ENCODE data around the gene CMTM6. TPM values are rescaled to one million over a fixed set of nuclear protein-coding genes. Genes with fewer than 3 reads are reported as not detected.
A peak's percentile ranks its signal among the peaks of the same experiment; 100 is the strongest.
"Not testable (repeated sequence)": the region's sequence is repeated elsewhere in the genome, so short reads cannot be mapped to it uniquely, and the experiment has no call there.

Gene CMTM6
- total and polyA plus RNA-seq, 4 donors: 19.0 to 32.1 (median 25.9) TPM

- Histone ChIP-seq H3K27me3 (ENCODE audit: control insufficient read depth in 1 of 2, insufficient read depth in 2 of 2, low read length in 1 of 2) (no peaks in the 10 kb centered on the region), H3K9me3 (ENCODE audit: control insufficient read depth, low read length) (no peaks in the 10 kb centered on the region), H3K36me3 (ENCODE audit: control insufficient read depth in 1 of 2, insufficient read depth in 2 of 2, low read length in 1 of 2) (no peaks in the 10 kb centered on the region), H3K4me1 (ENCODE audit: control insufficient read depth in 1 of 2, insufficient read depth in 2 of 2, low read length in 2 of 2) (no peaks in the 10 kb centered on the region), H3K27ac (ENCODE audit: low read depth in 1 of 2, low read length in 2 of 2) (no peak overlapping the region), H3K4me3 (ENCODE audit: low read length in 2 of 2) (no peak overlapping the region)
- WGBS, 2 donors: 96 to 97% methylated on average over 3 of the region's 3 CpGs
- intact Hi-C loops (cut with DNase I): no loop called here
- DNase-seq (no peak), ATAC-seq (ENCODE audit: low FRiP score) (no peak)
Observed at GRCh38 chr3:32481791-32482631, 20.6 kb downstream of the CMTM6 start.

DNA sequence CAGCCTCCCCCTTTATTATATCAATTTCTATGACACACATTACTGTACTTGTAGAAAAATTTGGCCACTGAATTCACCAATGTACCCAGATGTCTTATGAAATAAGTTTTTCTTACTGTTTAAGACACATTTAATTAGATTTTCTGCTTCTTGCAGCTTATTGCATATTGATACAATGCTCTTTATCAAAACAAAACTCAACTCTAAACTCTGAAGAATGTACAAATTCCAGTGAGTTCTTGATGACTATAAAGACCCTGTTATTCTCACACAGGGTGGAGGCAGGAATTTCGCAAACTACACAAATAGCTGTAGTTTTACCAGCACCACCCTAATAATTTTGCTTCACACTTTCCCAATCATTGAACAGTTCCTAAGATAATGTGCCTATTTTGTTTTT is 22.0 kb downstream of the CMTM6 start:
- Histone ChIP-seq H3K36me3 (ENCODE audit: control insufficient read depth in 1 of 2, insufficient read depth in 2 of 2, low read length in 1 of 2) (no peaks in the 10 kb centered on the region), H3K9me3 (ENCODE audit: control insufficient read depth, low read length) (no peaks in the 10 kb centered on the region), H3K27ac (ENCODE audit: low read depth in 1 of 2, low read length in 2 of 2) (no peak overlapping the region), H3K4me3 (ENCODE audit: low read length in 2 of 2) (no peak overlapping the region), H3K4me1 (ENCODE audit: control insufficient read depth in 1 of 2, insufficient read depth in 2 of 2, low read length in 2 of 2) (no peaks in the 10 kb centered on the region), H3K27me3 (ENCODE audit: control insufficient read depth in 1 of 2, insufficient read depth in 2 of 2, low read length in 1 of 2) (no peaks in the 10 kb centered on the region)
- no peak for DNase-seq
- ATAC-seq (ENCODE audit: low FRiP score): no peak
- WGBS, 2 donors: 96 to 97% methylated on average over 1 of the region's 1 CpG
- intact Hi-C loops (cut with DNase I): no loop called here

GRCh38 chr3:32474201-32474600 is 28.5 kb downstream of the CMTM6 start:
- H3K27me3 ChIP-seq (ENCODE audit: control insufficient read depth in 1 of 2, insufficient read depth in 2 of 2, low read length in 1 of 2): no peaks in the 10 kb centered on the region
- no peak for ATAC-seq (ENCODE audit: low FRiP score)
- WGBS, 2 donors: 96 to 100% methylated on average over 2 of the region's 2 CpGs
- intact Hi-C loops (cut with DNase I): loop anchor here in 1 of 2 donors (5.0 kb wide), 1 partner anchor 97 kb away; no protein-coding TSS in a partner anchor
- no peaks in the 10 kb centered on the region for H3K9me3 ChIP-seq (ENCODE audit: control insufficient read depth, low read length)
- H3K4me3 ChIP-seq (ENCODE audit: low read length in 2 of 2): no peak overlapping the region
- no peaks in the 10 kb centered on the region for H3K36me3 ChIP-seq (ENCODE audit: control insufficient read depth in 1 of 2, insufficient read depth in 2 of 2, low read length in 1 of 2)
- DNase-seq: no peak
- H3K4me1 ChIP-seq (ENCODE audit: control insufficient read depth in 1 of 2, insufficient read depth in 2 of 2, low read length in 2 of 2): no peaks in the 10 kb centered on the region
- H3K27ac ChIP-seq (ENCODE audit: low read depth in 1 of 2, low read length in 2 of 2): no peak overlapping the region

GRCh38 chr3:32472151-32472550 is 30.5 kb downstream of the CMTM6 start:
- intact Hi-C loops (cut with DNase I): loop anchor here in 1 of 2 donors (5.0 kb wide), 1 partner anchor 95 kb away; no protein-coding TSS in a partner anchor
- not testable (repeated sequence) for H3K4me1 ChIP-seq (ENCODE audit: control insufficient read depth in 1 of 2, insufficient read depth in 2 of 2, low read length in 2 of 2); H3K9me3 ChIP-seq (ENCODE audit: control insufficient read depth, low read length); H3K36me3 ChIP-seq (ENCODE audit: control insufficient read depth in 1 of 2, insufficient read depth in 2 of 2, low read length in 1 of 2); ATAC-seq (ENCODE audit: low FRiP score); H3K27ac ChIP-seq (ENCODE audit: low read depth in 1 of 2, low read length in 2 of 2); H3K27me3 ChIP-seq (ENCODE audit: control insufficient read depth in 1 of 2, insufficient read depth in 2 of 2, low read length in 1 of 2); H3K4me3 ChIP-seq (ENCODE audit: low read length in 2 of 2); DNase-seq
- WGBS, 2 donors: 92 to 94% methylated on average over 12 of the region's 12 CpGs

GRCh38 chr3:32471246-32471645 is 31.4 kb downstream of the CMTM6 start:
- no peak for ATAC-seq (ENCODE audit: low FRiP score)
- Histone ChIP-seq H3K9me3 (ENCODE audit: control insufficient read depth, low read length) (no peaks in the 10 kb centered on the region), H3K4me1 (ENCODE audit: control insufficient read depth in 1 of 2, insufficient read depth in 2 of 2, low read length in 2 of 2) (no peaks in the 10 kb centered on the region), H3K27ac (ENCODE audit: low read depth in 1 of 2, low read length in 2 of 2) (no peak overlapping the region), H3K4me3 (ENCODE audit: low read length in 2 of 2) (no peak overlapping the region), H3K36me3 (ENCODE audit: control insufficient read depth in 1 of 2, insufficient read depth in 2 of 2, low read length in 1 of 2) (no peaks in the 10 kb centered on the region), H3K27me3 (ENCODE audit: control insufficient read depth in 1 of 2, insufficient read depth in 2 of 2, low read length in 1 of 2) (no peaks in the 10 kb centered on the region)
- intact Hi-C loops (cut with DNase I): loop anchor here in 1 of 2 donors (5.0 kb wide), 1 partner anchor 94 kb away; no protein-coding TSS in a partner anchor
- 95 to 99% methylated on average over 3 of the region's 3 CpGs for WGBS, 2 donors
- DNase-seq: no peak

DNA sequence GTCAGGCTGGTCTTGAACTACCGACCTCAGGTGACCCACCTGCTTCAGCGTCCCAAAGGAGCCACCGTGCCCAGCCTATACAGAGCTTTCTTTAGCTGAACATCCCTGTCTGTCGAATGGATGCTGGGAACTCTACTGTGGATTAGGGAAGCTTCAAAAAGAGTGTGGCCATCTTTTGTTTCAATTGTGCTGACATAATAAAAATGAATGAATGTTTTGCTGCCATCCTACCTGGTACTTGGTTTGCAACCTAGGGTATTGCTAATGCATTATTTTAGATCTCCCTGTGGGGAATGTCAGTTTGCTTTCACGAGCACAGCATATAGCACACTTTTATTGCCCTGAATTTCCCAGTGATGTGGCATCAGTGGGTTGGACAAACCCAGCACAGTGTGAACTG is 32.3 kb downstream of the CMTM6 start:
- intact Hi-C loops (cut with DNase I): loop anchor here in 1 of 2 donors (5.0 kb wide), 1 partner anchor 93 kb away; no protein-coding TSS in a partner anchor

DNA sequence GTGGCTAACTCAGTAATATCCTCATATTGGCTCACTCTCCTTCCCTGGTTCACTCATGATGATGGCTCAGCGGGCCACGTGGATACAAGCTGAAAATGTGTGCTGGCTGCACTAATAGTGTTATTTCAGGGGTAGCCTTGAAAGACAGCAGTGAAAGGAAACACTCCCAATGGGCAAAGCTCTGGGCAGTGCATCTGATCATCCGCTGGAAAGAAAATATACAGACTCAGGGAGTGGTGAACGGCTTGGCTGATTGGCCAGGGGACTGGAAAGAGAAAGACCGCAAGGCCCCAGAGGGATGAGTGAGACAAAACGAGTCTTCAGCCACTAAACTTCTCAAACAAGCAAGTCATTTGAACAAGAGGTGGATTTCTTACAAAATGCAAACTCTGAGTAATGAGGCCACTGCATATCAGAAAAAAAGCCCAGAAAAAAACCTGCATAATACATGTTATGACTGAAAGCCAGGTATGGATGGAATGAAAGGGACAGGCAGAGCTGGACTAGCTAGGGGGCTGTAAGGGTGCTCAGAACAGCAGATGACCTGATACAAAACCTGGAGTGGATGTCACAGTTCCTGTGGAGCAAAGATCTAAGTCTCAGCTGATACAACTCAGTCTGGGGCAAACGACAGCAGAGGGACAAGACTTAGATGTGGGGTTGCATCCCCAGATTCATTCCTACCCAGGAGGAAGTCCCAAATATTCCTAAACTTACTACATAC is 33.3 kb downstream of the CMTM6 start:
- no peak for DNase-seq
- Histone ChIP-seq H3K9me3 (ENCODE audit: control insufficient read depth, low read length) (no peaks in the 10 kb centered on the region), H3K27me3 (ENCODE audit: control insufficient read depth in 1 of 2, insufficient read depth in 2 of 2, low read length in 1 of 2) (no peaks in the 10 kb centered on the region), H3K4me3 (ENCODE audit: low read length in 2 of 2) (no peak overlapping the region), H3K27ac (ENCODE audit: low read depth in 1 of 2, low read length in 2 of 2) (no peak overlapping the region), H3K36me3 (ENCODE audit: control insufficient read depth in 1 of 2, insufficient read depth in 2 of 2, low read length in 1 of 2) (no peaks in the 10 kb centered on the region), H3K4me1 (ENCODE audit: control insufficient read depth in 1 of 2, insufficient read depth in 2 of 2, low read length in 2 of 2) (no peaks in the 10 kb centered on the region)
- no peak for ATAC-seq (ENCODE audit: low FRiP score)
- WGBS, 2 donors: 88 to 91% methylated on average over 7 of the region's 7 CpGs
- intact Hi-C loops (cut with DNase I): loop anchor here (5.0 kb wide), 3 partner anchors 67 to 172 kb away; no protein-coding TSS in a partner anchor

More for the DNA sequence above, 32.3 kb downstream of the CMTM6 start:
- no peaks in the 10 kb centered on the region for H3K9me3 ChIP-seq (ENCODE audit: control insufficient read depth, low read length)
- ATAC-seq (ENCODE audit: low FRiP score) (no peak), DNase-seq (no peak)
- H3K4me3 ChIP-seq (ENCODE audit: low read length in 2 of 2): no peak overlapping the region
- WGBS, 2 donors: 95 to 96% methylated on average over 5 of the region's 5 CpGs
- no peaks in the 10 kb centered on the region for H3K36me3 ChIP-seq (ENCODE audit: control insufficient read depth in 1 of 2, insufficient read depth in 2 of 2, low read length in 1 of 2)
- no peak overlapping the region for H3K27ac ChIP-seq (ENCODE audit: low read depth in 1 of 2, low read length in 2 of 2)
- H3K27me3 ChIP-seq (ENCODE audit: control insufficient read depth in 1 of 2, insufficient read depth in 2 of 2, low read length in 1 of 2): no peaks in the 10 kb centered on the region
- no peaks in the 10 kb centered on the region for H3K4me1 ChIP-seq (ENCODE audit: control insufficient read depth in 1 of 2, insufficient read depth in 2 of 2, low read length in 2 of 2)

GRCh38 chr3:32467333-32468070 is 35.1 kb downstream of the CMTM6 start:
- Histone ChIP-seq H3K27me3 (ENCODE audit: control insufficient read depth in 1 of 2, insufficient read depth in 2 of 2, low read length in 1 of 2) (no peaks in the 10 kb centered on the region), H3K4me1 (ENCODE audit: control insufficient read depth in 1 of 2, insufficient read depth in 2 of 2, low read length in 2 of 2) (no peaks in the 10 kb centered on the region), H3K27ac (ENCODE audit: low read depth in 1 of 2, low read length in 2 of 2) (no peak overlapping the region), H3K9me3 (ENCODE audit: control insufficient read depth, low read length) (no peaks in the 10 kb centered on the region), H3K4me3 (ENCODE audit: low read length in 2 of 2) (no peak overlapping the region), H3K36me3 (ENCODE audit: control insufficient read depth in 1 of 2, insufficient read depth in 2 of 2, low read length in 1 of 2) (no peaks in the 10 kb centered on the region)
- DNase-seq (peak; percentile 72 to 90), ATAC-seq (ENCODE audit: low FRiP score) (peak; percentile 93)
- intact Hi-C loops (cut with DNase I): loop anchor here (2.0 to 5.0 kb wide), 4 partner anchors 65 to 171 kb away; no protein-coding TSS in a partner anchor
- 24% methylated on average over 41 of the region's 41 CpGs for WGBS, 2 donors

Data from aorta (tissue), 5 donors.